ENCODE data around the gene NINL.

- TF ChIP-seq, protein P1, sequence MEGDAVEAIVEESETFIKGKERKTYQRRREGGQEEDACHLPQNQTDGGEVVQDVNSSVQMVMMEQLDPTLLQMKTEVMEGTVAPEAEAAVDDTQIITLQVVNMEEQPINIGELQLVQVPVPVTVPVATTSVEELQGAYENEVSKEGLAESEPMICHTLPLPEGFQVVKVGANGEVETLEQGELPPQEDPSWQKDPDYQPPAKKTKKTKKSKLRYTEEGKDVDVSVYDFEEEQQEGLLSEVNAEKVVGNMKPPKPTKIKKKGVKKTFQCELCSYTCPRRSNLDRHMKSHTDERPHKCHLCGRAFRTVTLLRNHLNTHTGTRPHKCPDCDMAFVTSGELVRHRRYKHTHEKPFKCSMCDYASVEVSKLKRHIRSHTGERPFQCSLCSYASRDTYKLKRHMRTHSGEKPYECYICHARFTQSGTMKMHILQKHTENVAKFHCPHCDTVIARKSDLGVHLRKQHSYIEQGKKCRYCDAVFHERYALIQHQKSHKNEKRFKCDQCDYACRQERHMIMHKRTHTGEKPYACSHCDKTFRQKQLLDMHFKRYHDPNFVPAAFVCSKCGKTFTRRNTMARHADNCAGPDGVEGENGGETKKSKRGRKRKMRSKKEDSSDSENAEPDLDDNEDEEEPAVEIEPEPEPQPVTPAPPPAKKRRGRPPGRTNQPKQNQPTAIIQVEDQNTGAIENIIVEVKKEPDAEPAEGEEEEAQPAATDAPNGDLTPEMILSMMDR (IDR thresholded peaks at IDR 0.05; ENCODE audit: low read length), result no peak
- no peak for TF ChIP-seq EZH2 (IDR thresholded peaks at IDR 0.05; ENCODE audit: borderline replicate concordance, low read length)
These were observed 86.3 kb downstream of the NINL start for GRCh38 chr20:25499031-25499430.

All from OCI-LY1 (cell line).